Dermis lymphatic vessel endothelial cell (primary cell): Measurements from ENCODE around the gene WDR74. TPM values are rescaled to one million over a fixed set of nuclear protein-coding genes. Genes with fewer than 3 reads are reported as not detected.

Experiments used
- total RNA-seq: library from RNA; depleted of rRNA; stranded (reverse); fragments of >200 nt; gene quantifications from 2 replicates; pipeline ENCODE4 v1.2.1, GENCODE V29; 2014

Gene WDR74
- 93.5 and 192 TPM in 2 replicates for total RNA-seq

DNA sequence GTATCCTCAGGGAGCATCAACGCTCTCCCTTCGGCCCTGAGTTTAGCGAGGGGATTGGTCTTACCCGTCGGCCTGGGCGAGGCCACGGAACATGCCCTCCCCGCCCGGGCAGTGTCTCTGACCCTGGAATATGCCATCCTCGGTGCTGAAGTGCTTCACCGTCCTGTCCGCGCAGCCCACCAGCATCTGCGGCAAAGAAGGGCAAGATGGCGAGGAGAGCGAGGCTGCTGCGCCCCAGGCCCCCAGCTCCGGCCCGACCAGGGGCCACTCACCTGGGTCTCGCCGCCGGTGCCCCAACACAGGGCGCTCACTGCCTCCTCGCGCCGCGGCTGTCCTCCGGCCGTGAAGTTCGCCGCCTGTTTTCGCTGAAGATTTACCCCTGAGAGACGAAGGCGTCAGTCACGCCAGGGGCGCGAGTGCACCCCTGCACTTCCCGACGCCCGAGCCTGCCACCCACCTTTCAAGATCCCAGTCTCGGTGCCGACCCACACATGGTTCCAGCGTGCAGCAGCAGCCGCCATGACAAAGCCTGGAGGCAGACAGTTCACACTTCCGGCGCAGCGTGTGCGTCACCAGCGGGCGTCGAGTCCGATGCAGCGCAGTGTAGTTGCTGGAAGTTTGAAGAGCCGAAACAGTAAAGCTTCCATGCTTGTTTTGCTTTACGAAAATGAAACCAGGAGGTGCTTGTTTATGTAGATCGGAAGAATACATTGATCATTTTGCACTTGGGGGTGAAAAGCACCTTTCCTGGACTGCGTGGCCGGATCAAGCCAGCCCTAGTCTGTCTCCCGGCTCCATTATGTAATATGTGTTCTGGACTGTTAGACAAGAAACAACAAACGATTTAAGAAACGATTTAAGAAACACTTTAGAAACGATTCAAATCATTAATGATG is at the start of gene WDR74:
Gene WDR74 (minus strand): TSS at position 541 of the 896 bp plus-strand sequence. CDS start 20 bp downstream, at position 521.

DNA sequence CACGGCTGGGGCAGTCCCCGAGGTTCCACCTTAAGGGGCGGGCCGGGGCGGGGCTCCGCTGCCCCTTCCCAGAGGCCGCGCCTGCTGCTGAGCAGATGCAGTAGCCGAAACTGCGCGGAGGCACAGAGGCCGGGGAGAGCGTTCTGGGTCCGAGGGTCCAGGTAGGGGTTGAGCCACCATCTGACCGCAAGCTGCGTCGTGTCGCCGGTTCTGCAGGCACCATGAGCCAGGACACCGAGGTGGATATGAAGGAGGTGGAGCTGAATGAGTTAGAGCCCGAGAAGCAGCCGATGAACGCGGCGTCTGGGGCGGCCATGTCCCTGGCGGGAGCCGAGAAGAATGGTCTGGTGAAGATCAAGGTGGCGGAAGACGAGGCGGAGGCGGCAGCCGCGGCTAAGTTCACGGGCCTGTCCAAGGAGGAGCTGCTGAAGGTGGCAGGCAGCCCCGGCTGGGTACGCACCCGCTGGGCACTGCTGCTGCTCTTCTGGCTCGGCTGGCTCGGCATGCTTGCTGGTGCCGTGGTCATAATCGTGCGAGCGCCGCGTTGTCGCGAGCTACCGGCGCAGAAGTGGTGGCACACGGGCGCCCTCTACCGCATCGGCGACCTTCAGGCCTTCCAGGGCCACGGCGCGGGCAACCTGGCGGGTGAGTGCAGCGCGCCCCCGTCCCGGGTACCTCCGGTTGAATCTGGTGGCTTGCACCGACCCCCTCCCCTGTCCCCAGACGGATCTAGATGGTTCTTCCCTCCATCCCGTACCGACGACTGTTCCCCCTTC is 41.6 kb upstream of the WDR74 start, which contains the start of gene SLC3A2:
Gene SLC3A2 (plus strand): TSS at position 94 of the 776 bp plus-strand sequence. CDS start 128 bp downstream, at position 222.

DNA sequence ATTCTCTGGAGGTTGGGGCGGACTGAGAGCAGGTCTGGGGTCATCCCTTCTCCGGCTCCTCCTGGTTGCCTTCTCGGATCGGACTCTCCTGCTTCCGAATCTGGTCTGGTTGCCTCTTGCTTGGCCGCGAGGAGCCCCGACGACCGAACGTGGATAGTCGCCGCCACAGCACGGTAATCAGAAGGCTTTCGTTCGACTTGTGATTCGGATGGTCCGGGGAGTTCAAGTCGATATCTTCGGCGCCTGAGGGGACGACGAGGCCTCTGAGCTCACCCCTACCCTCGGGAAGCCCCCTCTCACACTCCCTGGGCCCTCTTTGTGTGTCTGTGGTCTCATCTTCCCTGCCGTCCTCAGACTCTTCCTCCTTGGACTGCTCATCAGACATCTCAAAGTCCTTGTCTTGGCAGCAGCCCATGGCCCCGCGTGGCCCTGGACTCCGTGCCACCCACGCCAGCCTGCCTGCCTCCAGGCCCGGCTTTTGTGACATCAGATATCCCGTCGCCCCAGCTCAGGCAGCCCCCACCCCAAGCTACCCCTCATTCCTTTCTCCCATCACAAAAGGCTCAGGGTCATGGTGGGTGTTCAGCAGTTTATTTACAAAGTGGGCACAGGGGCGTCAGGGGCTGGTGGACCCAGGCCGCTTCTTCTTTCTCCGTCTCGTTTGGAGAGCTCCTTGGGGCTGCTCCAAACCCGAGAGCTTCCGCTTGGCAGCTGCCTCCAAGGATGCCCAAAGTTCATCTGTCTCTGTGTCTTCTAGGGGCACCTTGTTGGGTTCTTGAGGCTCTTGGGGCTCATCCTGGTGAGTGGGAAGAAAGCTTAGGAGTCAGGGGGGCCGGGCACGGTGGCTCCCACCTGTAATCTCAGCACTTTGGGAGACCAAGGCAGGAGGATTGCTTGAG is 6.8 kb downstream of the WDR74 start, which contains the start of gene TEX54:
Gene TEX54 (minus strand): TSS at position 506 of the 899 bp plus-strand sequence.

DNA sequence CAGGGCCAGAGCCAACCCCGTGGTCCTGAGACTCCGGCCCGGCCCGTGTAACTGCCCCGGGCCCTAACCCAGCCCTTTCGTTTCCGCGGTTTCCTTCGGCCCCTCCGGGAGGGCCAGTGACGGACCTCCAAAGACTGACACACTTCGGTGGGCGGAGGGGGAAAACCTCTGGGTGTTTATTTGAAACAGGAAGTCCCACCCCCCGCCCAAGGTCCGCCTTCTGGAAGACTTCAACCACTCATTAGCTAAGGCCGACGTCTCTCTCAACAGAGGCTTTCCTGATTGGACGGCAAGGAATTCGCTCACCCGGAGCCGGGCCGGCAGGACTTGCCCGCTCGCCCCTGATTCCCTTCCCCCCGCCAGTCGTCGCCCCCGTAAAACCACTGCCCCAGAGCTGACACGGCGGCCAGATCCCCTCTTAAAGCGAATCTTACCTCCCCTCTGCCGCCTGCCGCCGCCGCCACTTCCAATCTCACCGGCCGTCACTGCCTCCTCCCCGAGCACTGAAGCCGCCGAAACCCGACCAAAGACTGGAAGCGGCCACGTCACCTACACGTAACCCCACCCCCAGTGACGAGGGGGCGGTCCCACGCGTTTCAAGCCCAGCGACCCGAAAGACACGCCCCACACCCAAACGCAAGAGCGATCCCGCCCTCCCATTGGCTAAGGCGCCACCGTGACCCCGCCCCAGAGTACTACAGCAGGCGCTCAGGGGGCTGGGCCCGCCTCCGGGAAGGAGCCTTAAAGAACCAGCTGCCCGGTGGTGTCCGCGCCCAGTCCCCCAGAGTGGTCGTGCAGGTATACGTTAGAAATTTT is 7.7 kb downstream of the WDR74 start, which contains the start of gene STX5:
Gene STX5 (minus strand): TSS at position 532 of the 816 bp plus-strand sequence. CDS start 808 bp downstream, outside the sequence.

DNA sequence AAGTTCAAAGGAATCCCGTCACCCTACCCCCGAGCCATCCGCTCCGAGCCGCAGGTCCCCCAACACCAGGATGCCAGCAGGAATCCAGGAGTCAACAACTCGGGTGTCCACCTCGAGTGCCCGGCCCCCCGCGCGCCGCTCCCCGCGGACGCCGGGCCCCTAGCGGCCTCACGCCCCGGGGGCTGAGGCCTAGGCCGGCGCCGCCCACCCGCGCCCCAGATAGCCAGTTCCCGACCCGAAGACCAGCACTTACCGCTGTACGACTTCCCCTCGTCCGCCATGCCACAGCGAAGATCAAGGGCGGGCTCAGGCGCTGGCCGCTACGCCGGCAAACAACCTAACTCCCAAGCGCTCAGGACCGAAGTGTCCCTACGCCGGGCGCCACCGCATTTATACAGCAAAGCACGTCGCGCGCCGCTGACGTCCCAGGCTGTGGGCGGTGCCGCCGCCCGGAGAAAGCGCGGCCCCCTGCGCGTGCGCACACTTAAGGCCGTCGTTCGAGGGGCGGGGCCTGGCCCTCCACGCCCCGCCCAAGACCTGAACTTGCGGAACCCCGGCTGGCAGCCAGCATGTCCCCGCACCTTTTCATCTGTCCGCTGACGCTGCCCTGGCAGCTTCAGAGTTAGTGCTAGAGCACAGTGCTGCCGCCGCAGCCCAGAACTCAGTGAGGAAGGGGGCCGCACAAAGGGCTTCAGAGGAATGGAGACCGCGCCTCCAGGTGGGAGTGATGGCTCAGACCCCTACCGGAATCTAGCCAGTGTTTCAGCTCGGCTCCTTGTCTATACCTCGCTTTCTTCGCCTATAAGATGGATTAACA is 34.1 kb downstream of the WDR74 start, which contains the start of gene NXF1:
Gene NXF1 (minus strand): TSS at position 365 of the 817 bp plus-strand sequence. CDS start 84 bp downstream, at position 281.

DNA sequence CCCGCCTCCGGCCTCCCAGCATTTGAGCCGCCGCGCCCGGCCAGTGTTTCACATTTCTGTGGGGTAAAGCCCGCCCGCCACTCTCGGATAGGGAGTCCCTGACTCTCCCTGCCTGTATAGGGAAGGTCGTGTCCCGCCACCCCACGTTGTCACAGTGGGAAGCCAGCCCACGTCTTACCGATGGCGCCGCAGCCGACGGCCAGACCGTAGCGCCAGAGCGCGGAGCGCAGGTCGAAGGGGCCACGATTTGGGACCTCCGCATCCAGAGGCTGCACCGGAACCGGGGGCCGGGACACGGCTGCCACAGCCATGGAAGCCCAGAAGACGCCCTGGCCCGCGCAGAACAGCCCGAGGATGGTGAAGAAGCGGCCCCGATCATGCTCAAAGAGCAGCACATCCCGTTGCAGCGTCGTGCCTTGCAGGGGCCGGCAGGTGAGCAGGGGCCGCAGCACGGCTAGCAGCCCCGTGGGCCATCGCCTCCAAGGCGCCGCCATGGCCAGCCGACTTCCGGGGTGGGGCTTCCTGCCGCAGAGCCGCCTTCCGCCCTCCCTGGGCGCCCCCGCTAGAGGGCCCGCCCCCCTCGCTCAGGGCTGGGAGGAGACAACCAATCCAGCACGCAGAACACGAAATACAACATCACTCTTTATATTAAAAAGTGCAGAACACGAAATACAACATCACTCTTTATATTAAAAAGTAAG is 47.7 kb downstream of the WDR74 start, which contains the start of gene TMEM223:
Gene TMEM223 (minus strand): TSS at position 506 of the 701 bp plus-strand sequence. CDS start 12 bp downstream, at position 494.

DNA sequence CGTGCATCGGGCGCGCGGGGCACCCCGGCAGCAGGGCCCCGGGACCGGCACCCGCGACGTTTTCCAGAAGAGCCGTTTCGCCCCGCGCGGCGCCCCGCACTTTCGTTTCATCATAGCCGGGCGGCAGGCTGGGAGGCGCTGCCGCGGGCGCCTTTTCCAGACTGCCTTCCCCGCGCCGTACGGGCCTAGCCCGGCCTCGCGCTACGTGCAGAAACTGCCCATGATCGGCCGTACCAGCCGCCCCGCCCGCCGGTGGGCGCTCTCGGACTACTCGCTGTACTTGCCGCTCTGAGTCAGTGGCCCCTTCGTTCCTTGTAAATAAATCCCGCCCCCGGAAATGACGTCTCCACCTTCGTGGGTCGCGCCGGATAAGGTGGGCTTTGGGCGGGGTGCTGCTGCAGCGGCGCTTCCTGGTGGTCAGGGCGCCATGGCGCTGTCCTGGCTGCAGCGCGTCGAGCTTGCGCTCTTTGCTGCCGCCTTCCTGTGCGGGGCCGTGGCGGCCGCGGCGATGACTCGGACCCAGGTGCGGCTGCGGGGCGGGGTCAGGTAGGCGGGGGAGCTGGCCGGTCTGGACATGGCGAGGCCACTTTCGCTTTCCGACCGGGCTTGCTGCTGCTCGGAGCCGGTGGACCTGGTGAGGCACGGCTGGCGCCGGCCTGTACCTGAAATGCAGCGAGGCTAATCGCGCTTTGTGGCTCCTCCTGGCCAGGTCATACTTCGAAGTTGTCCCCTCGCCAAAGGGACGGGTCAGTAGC is 52.2 kb downstream of the WDR74 start, which contains the start of gene TMEM179B:
Gene TMEM179B (plus strand): TSS at position 398 of the 755 bp plus-strand sequence. CDS start 30 bp downstream, at position 428.

Other genes with a start within 250 kb of the WDR74 start
- gene TUT1, start 248.1 kb downstream of the WDR74 start, total RNA-seq = 11.7 and 13.0 TPM in 2 replicates
- gene MTA2, start 237.7 kb downstream of the WDR74 start, total RNA-seq = 170 and 194 TPM in 2 replicates
- 25.7 and 41.2 TPM in 2 replicates for gene EML3, start 226.8 kb downstream of the WDR74 start, total RNA-seq
- gene ROM1, start 226.3 kb downstream of the WDR74 start, total RNA-seq = 2.5 and 4.2 TPM in 2 replicates
- 13.5 and 15.9 TPM in 2 replicates for gene B3GAT3, start 217.6 kb downstream of the WDR74 start, total RNA-seq
- gene GANAB, start 193.0 kb downstream of the WDR74 start, total RNA-seq = 212 and 258 TPM in 2 replicates
- 14.2 and 19.4 TPM in 2 replicates for gene INTS5, start 186.3 kb downstream of the WDR74 start, total RNA-seq
- 27.8 and 28.0 TPM in 2 replicates for gene C11orf98, start 174.4 kb downstream of the WDR74 start, total RNA-seq
- gene CSKMT, start 174.3 kb downstream of the WDR74 start, total RNA-seq = 6.0 and 6.5 TPM in 2 replicates
- gene UQCC3, start 167.9 kb downstream of the WDR74 start, total RNA-seq = 7.7 and 8.7 TPM in 2 replicates
- 1.8 and 1.9 TPM in 2 replicates for gene LBHD1, start 167.3 kb downstream of the WDR74 start, total RNA-seq
- 138 and 227 TPM in 2 replicates for gene UBXN1, start 160.5 kb downstream of the WDR74 start, total RNA-seq
- 0.43 and 0.60 TPM in 2 replicates for gene LRRN4CL, start 150.1 kb downstream of the WDR74 start, total RNA-seq
- gene BSCL2, start 132.2 kb downstream of the WDR74 start, total RNA-seq = 21.1 and 24.7 TPM in 2 replicates
- not detected in 2 replicates for gene GNG3, start 131.9 kb downstream of the WDR74 start, total RNA-seq
- gene HNRNPUL2, start 112.1 kb downstream of the WDR74 start, total RNA-seq = 8.8 and 9.6 TPM in 2 replicates
- gene TTC9C, start 111.1 kb downstream of the WDR74 start, total RNA-seq = 25.8 and 27.8 TPM in 2 replicates
- 11.8 and 12.0 TPM in 2 replicates for gene ZBTB3, start 85.4 kb downstream of the WDR74 start, total RNA-seq
- 71.1 and 73.1 TPM in 2 replicates for gene POLR2G, start 78.0 kb downstream of the WDR74 start, total RNA-seq
- gene TAF6L, start 68.2 kb downstream of the WDR74 start, total RNA-seq = 27.8 and 34.7 TPM in 2 replicates
- gene TMEM179B, start 52.2 kb downstream of the WDR74 start, total RNA-seq = 21.8 and 30.8 TPM in 2 replicates
- 9.6 and 11.8 TPM in 2 replicates for gene TMEM223, start 47.6 kb downstream of the WDR74 start, total RNA-seq
- 15.1 and 15.6 TPM in 2 replicates for gene NXF1, start 34.1 kb downstream of the WDR74 start, total RNA-seq
- gene STX5, start 7.5 kb downstream of the WDR74 start, total RNA-seq = 41.9 and 42.4 TPM in 2 replicates
- gene TEX54, start 6.7 kb downstream of the WDR74 start, total RNA-seq = not detected in 2 replicates
- gene SLC3A2, start 41.3 kb upstream of the WDR74 start, total RNA-seq = 43.7 and 49.4 TPM in 2 replicates
- gene CHRM1, start 81.8 kb upstream of the WDR74 start, total RNA-seq = not detected in 2 replicates
- not detected in 2 replicates for gene SLC22A6, start 145.4 kb upstream of the WDR74 start, total RNA-seq
- not detected in 2 replicates for gene SLC22A8, start 176.3 kb upstream of the WDR74 start, total RNA-seq